ENCODE data around the gene DACT3. TPM values are rescaled to one million over a fixed set of nuclear protein-coding genes. Genes with fewer than 3 reads are reported as not detected.

DACT3 gene
- total and polyA plus RNA-seq, 2 experiments from 2014 or later: 0.78 to 2.6 TPM

DNA sequence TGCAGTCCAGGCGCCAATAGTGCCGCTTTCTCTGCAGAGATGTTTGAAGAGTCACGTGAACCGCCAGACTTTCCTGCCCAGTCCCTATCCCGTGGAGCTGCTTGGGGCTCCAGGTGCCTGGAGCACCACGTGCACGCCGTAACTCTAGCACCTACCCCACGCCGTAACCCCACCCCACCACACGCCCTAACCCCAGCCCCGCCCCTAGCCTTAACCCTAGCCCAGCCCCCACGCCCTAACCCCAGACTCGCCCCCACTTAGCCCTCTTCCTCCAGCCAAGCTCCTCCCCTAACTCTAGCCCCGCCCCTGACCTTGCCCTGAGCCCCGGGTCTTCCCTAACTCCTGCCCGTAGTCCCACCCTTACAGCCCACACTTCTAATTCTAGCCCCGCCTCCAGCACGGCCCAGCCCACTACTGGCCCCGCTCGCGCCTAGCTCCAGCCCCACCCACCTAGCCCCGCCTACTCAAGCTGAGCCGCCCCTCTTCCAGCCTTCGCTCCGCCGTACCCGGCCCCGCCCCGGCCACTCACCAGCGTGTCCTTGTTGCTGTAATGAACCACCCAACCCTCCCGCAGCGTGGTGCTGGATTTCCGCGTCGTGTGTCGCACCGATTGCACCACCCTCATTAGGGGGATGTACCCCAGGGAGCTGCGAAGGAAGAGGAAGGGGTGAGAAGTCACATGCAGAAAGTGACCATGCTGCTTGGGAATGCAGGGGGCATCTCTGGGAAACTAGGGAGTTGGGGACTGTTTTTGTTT is 36.4 kb upstream of the DACT3 start:
- Histone ChIP-seq H3F3A (replicated peaks; ENCODE audit: low read depth) (peaks cover 7% of the 10 kb centered on the region; the same call in 1 of the 2 replicates), H3K4me3 (peak overlapping the region; percentile 49), H3K9me2 (ENCODE audit: insufficient read depth) (no peaks in the 10 kb centered on the region), H4K20me1 (replicated peaks; ENCODE audit: insufficient read depth) (peaks cover 32% of the 10 kb centered on the region), H3K79me2 (replicated peaks; ENCODE audit: insufficient read depth) (0 out of 2 replicates have a peak, but pooled peaks cover 3% of the 10 kb centered on the region), H3K4me1 (ENCODE audit: insufficient read depth) (peaks cover 4% of the 10 kb centered on the region; the same call in 1 of the 2 replicates), H3K27ac (ENCODE audit: low read depth) (peak overlapping the region; percentile 84; the same call in 1 of the 2 replicates), H3K27me3 (ENCODE audit: insufficient read depth) (no peaks in the 10 kb centered on the region), H3K4me2 (peak overlapping the region; percentile 75), H3K36me3 (ENCODE audit: insufficient read depth) (peaks cover 71% of the 10 kb centered on the region), H2AFZ (no peak overlapping the region)
- peaks cover 83% of the 10 kb centered on the region for H3K36me3 Mint-ChIP-seq (ENCODE audit: low read depth)
- TF ChIP-seq ZNF114 (CRISPR knock-in tag; IDR thresholded peaks at IDR 0.05): no peak
- TF ChIP-seq JUNB (IDR thresholded peaks at IDR 0.05; ENCODE audit: unreplicated experiment): no peak
- TF ChIP-seq, protein P1, sequence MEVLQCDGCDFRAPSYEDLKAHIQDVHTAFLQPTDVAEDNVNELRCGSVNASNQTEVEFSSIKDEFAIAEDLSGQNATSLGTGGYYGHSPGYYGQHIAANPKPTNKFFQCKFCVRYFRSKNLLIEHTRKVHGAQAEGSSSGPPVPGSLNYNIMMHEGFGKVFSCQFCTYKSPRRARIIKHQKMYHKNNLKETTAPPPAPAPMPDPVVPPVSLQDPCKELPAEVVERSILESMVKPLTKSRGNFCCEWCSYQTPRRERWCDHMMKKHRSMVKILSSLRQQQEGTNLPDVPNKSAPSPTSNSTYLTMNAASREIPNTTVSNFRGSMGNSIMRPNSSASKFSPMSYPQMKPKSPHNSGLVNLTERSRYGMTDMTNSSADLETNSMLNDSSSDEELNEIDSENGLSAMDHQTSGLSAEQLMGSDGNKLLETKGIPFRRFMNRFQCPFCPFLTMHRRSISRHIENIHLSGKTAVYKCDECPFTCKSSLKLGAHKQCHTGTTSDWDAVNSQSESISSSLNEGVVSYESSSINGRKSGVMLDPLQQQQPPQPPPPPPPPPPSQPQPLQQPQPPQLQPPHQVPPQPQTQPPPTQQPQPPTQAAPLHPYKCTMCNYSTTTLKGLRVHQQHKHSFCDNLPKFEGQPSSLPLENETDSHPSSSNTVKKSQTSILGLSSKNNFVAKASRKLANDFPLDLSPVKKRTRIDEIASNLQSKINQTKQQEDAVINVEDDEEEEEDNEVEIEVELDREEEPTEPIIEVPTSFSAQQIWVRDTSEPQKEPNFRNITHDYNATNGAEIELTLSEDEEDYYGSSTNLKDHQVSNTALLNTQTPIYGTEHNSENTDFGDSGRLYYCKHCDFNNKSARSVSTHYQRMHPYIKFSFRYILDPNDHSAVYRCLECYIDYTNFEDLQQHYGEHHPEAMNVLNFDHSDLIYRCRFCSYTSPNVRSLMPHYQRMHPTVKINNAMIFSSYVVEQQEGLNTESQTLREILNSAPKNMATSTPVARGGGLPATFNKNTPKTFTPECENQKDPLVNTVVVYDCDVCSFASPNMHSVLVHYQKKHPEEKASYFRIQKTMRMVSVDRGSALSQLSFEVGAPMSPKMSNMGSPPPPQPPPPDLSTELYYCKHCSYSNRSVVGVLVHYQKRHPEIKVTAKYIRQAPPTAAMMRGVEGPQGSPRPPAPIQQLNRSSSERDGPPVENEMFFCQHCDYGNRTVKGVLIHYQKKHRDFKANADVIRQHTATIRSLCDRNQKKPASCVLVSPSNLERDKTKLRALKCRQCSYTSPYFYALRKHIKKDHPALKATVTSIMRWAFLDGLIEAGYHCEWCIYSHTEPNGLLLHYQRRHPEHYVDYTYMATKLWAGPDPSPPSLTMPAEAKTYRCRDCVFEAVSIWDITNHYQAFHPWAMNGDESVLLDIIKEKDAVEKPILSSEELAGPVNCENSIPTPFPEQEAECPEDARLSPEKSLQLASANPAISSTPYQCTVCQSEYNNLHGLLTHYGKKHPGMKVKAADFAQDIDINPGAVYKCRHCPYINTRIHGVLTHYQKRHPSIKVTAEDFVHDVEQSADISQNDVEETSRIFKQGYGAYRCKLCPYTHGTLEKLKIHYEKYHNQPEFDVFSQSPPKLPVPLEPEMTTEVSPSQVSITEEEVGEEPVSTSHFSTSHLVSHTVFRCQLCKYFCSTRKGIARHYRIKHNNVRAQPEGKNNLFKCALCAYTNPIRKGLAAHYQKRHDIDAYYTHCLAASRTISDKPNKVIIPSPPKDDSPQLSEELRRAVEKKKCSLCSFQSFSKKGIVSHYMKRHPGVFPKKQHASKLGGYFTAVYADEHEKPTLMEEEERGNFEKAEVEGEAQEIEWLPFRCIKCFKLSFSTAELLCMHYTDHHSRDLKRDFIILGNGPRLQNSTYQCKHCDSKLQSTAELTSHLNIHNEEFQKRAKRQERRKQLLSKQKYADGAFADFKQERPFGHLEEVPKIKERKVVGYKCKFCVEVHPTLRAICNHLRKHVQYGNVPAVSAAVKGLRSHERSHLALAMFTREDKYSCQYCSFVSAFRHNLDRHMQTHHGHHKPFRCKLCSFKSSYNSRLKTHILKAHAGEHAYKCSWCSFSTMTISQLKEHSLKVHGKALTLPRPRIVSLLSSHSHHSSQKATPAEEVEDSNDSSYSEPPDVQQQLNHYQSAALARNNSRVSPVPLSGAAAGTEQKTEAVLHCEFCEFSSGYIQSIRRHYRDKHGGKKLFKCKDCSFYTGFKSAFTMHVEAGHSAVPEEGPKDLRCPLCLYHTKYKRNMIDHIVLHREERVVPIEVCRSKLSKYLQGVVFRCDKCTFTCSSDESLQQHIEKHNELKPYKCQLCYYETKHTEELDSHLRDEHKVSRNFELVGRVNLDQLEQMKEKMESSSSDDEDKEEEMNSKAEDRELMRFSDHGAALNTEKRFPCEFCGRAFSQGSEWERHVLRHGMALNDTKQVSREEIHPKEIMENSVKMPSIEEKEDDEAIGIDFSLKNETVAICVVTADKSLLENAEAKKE (CRISPR knock-in tag; IDR thresholded peaks at IDR 0.05): no peak
- TF ChIP-seq EZH2 (IDR thresholded peaks at IDR 0.05; ENCODE audit: low read depth, unreplicated experiment): no peak
- TF ChIP-seq, protein P2, sequence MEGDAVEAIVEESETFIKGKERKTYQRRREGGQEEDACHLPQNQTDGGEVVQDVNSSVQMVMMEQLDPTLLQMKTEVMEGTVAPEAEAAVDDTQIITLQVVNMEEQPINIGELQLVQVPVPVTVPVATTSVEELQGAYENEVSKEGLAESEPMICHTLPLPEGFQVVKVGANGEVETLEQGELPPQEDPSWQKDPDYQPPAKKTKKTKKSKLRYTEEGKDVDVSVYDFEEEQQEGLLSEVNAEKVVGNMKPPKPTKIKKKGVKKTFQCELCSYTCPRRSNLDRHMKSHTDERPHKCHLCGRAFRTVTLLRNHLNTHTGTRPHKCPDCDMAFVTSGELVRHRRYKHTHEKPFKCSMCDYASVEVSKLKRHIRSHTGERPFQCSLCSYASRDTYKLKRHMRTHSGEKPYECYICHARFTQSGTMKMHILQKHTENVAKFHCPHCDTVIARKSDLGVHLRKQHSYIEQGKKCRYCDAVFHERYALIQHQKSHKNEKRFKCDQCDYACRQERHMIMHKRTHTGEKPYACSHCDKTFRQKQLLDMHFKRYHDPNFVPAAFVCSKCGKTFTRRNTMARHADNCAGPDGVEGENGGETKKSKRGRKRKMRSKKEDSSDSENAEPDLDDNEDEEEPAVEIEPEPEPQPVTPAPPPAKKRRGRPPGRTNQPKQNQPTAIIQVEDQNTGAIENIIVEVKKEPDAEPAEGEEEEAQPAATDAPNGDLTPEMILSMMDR (conservative IDR thresholded peaks at IDR 0.05; ENCODE audit: low read depth in 2 of 2): no peak
- no peak for TF ChIP-seq EZH2phosphoT487 (IDR thresholded peaks at IDR 0.05; ENCODE audit: unreplicated experiment)
- TF ChIP-seq STAT1 (IDR thresholded peaks at IDR 0.05; ENCODE audit: unreplicated experiment): no peak
- TF ChIP-seq POLR2AphosphoS5 (IDR thresholded peaks at IDR 0.05; ENCODE audit: low read depth): peak; percentile 42
- TF ChIP-seq, protein P3, sequence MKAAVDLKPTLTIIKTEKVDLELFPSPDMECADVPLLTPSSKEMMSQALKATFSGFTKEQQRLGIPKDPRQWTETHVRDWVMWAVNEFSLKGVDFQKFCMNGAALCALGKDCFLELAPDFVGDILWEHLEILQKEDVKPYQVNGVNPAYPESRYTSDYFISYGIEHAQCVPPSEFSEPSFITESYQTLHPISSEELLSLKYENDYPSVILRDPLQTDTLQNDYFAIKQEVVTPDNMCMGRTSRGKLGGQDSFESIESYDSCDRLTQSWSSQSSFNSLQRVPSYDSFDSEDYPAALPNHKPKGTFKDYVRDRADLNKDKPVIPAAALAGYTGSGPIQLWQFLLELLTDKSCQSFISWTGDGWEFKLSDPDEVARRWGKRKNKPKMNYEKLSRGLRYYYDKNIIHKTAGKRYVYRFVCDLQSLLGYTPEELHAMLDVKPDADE (IDR thresholded peaks at IDR 0.05): no peak
- peaks cover 10% of the 10 kb centered on the region for H3K4me1 Mint-ChIP-seq
- no peaks in the 10 kb centered on the region for H3K9me3 Mint-ChIP-seq
- H3K4me3 Mint-ChIP-seq: peak overlapping the region; percentile 66
- peaks cover 7% of the 10 kb centered on the region for H3K27me3 Mint-ChIP-seq (ENCODE audit: insufficient read depth, low read depth, poor library complexity)
- peak; percentile 98 for ATAC-seq
- peak overlapping the region; percentile 73; the same call in 1 of the 2 replicates for H3K27ac Mint-ChIP-seq
- DNase-seq (ENCODE audit: low spot score): peak; percentile 99

Data from GM23338 (cell line).